Keratinocyte (primary cell): ENCODE results near the gene NTN3. TPM values are rescaled to one million over a fixed set of nuclear protein-coding genes. Genes with fewer than 3 reads are reported as not detected.

Experiments used
- DNase-seq: peaks from one replicate; pipeline ENCODE4 v3.0.0-alpha.2; 2011; ENCODE audit warnings: low read depth, missing footprints, low spot score
- FAIRE-seq: peaks from 2 replicates; lab custom pipeline; 2011; peaks lifted over from hg19 to GRCh38; lab: Jason Lieb, UNC
- H2AFZ ChIP-seq: 2 replicates; pipeline ENCODE4 v1.6.0; 2012; ENCODE audit warnings: low read length, control low read depth, inconsistent platforms; ENCODE audit not compliant: control insufficient read depth
- H3K27ac ChIP-seq: 2 replicates; pipeline ENCODE4 v1.5.1; 2011; ENCODE audit warnings: low read length; ENCODE audit not compliant: control insufficient read depth, insufficient read depth
- H3K27me3 ChIP-seq: 3 replicates; pipeline ENCODE4 v1.6.0; 2011; ENCODE audit warnings: low read length; ENCODE audit not compliant: control insufficient read depth, insufficient read depth; ENCODE audit errors: extremely low read depth
- H3K36me3 ChIP-seq, 2 experiments: 2 replicates in 1 of 2; 3 replicates in 1 of 2; pipeline ENCODE4 v1.5.1; 2011; ENCODE audit warnings: low read length in 2 of 2, mild to moderate bottlenecking in 1 of 2; ENCODE audit not compliant: control insufficient read depth in 2 of 2, insufficient read depth in 2 of 2; ENCODE audit errors: extremely low read depth in 1 of 2
- H3K4me1 ChIP-seq: 3 replicates; pipeline ENCODE4 v1.5.1; 2011; ENCODE audit warnings: low read length; ENCODE audit not compliant: control insufficient read depth, insufficient read depth; ENCODE audit errors: extremely low read depth
- H3K4me2 ChIP-seq: 3 replicates; pipeline ENCODE4 v1.6.0; 2011; ENCODE audit warnings: low read depth, low read length; ENCODE audit not compliant: control insufficient read depth, insufficient read depth; ENCODE audit errors: extremely low read depth
- H3K4me3 ChIP-seq, 3 experiments: fragments of 200-600 bp in 1 of 3; sonication (generic) in 1 of 3; 2 replicates in 2 of 3; 3 replicates in 1 of 3; pipeline ENCODE4 v1.5.1; 2011 to 2016; ENCODE audit warnings: low read length in 3 of 3, mild to moderate bottlenecking in 3 of 3, control low read depth in 2 of 3, inconsistent platforms in 1 of 3, low read depth in 1 of 3, mixed read lengths in 1 of 3, mixed run types in 1 of 3, moderate library complexity in 1 of 3; ENCODE audit not compliant: control insufficient read depth in 2 of 3, insufficient read depth in 2 of 3; ENCODE audit errors: extremely low read depth in 1 of 3
- H3K79me2 ChIP-seq: 2 replicates; pipeline ENCODE4 v1.6.0; 2012; ENCODE audit warnings: low read length; ENCODE audit not compliant: control insufficient read depth, insufficient read depth
- H3K9ac ChIP-seq: 3 replicates; pipeline ENCODE4 v1.6.0; 2011; ENCODE audit warnings: low read length; ENCODE audit not compliant: control insufficient read depth, insufficient read depth; ENCODE audit errors: extremely low read depth
- H3K9me1 ChIP-seq: 3 replicates; pipeline ENCODE4 v1.6.0; 2011; ENCODE audit warnings: low read length; ENCODE audit not compliant: control insufficient read depth, insufficient read depth; ENCODE audit errors: extremely low read depth
- H3K9me3 ChIP-seq: 2 replicates; pipeline ENCODE4 v1.5.1; 2012; ENCODE audit warnings: low read depth, low read length; ENCODE audit not compliant: control insufficient read depth
- H4K20me1 ChIP-seq: 3 replicates; pipeline ENCODE4 v1.6.0; 2011; ENCODE audit warnings: low read length; ENCODE audit not compliant: control insufficient read depth, insufficient read depth; ENCODE audit errors: extremely low read depth
- EZH2 ChIP-seq: IDR thresholded peaks from one replicate; pipeline ENCODE4 v1.6.1; 2012; ENCODE audit warnings: inconsistent platforms, mild to moderate bottlenecking, low read length, moderate library complexity
- dilution Hi-C: fragments of 300-500 bp; cut with MboI; formaldehyde crosslinking; loops from one replicate; pipeline ENCODE4 v1.7.0; 2020; ENCODE audit warnings: low sequenced_read_pairs; ENCODE audit not compliant: extremely low pct_ligation_motif_present
- polyA plus RNA-seq, 5 experiments: library from polyadenylated mRNA; depleted of rRNA in 3 of 5; stranded (reverse) in 3 of 5; stranded (forward) in 1 of 5; unstranded in 1 of 5; fragments of >200 nt; gene quantifications; 1 replicate in 1 of 5; 2 replicates in 3 of 5; 3 replicates in 1 of 5; pipeline versions ENCODE4 v1.2.1 to v1.2.3, GENCODE V29; 2011 to 2012; ENCODE audit warnings: missing spikeins in 2 of 5, low read depth in 1 of 5, low replicate concordance in 1 of 5
- TF ChIP-seq, protein P1 (sequence below), 3 experiments: IDR thresholded peaks in 1 of 3; conservative IDR thresholded peaks in 1 of 3; optimal IDR thresholded peaks in 1 of 3; 2 replicates in 2 of 3; 3 replicates in 1 of 3; pipeline versions ENCODE3 to v1.5.1; 2011; ENCODE audit warnings: low read length in 3 of 3, mild to moderate bottlenecking in 3 of 3, moderate library complexity in 2 of 3, control low read depth in 1 of 3, inconsistent platforms in 1 of 3; ENCODE audit not compliant: insufficient read depth in 2 of 3; ENCODE audit errors: extremely low read depth in 1 of 3

NTN3 gene
- polyA plus RNA-seq, 1 donor (not counting 4 experiments of a cell fraction or from before 2014, with no cell fraction given): not detected

GRCh38 chr16:2494616-2495015, 23.5 kb downstream of the NTN3 start:
- FAIRE-seq (no peak), DNase-seq (no peak)
- Histone ChIP-seq H3K9ac (no peak overlapping the region), H3K4me2 (no peak overlapping the region), H4K20me1 (peaks cover 3% of the 10 kb centered on the region), H3K4me3 (no peak overlapping the region), H3K9me1 (no peaks in the 10 kb centered on the region), H3K79me2 (no peaks in the 10 kb centered on the region), H3K27me3 (no peaks in the 10 kb centered on the region), H2AFZ (no peak overlapping the region), H3K4me1 (peaks cover 19% of the 10 kb centered on the region), H3K9me3 (no peaks in the 10 kb centered on the region), H3K27ac (no peak overlapping the region), H3K36me3 (peaks cover 0 to 11% of the 10 kb centered on the region in 2 experiments)
- no peak for TF ChIP-seq EZH2
- TF ChIP-seq, protein P1, sequence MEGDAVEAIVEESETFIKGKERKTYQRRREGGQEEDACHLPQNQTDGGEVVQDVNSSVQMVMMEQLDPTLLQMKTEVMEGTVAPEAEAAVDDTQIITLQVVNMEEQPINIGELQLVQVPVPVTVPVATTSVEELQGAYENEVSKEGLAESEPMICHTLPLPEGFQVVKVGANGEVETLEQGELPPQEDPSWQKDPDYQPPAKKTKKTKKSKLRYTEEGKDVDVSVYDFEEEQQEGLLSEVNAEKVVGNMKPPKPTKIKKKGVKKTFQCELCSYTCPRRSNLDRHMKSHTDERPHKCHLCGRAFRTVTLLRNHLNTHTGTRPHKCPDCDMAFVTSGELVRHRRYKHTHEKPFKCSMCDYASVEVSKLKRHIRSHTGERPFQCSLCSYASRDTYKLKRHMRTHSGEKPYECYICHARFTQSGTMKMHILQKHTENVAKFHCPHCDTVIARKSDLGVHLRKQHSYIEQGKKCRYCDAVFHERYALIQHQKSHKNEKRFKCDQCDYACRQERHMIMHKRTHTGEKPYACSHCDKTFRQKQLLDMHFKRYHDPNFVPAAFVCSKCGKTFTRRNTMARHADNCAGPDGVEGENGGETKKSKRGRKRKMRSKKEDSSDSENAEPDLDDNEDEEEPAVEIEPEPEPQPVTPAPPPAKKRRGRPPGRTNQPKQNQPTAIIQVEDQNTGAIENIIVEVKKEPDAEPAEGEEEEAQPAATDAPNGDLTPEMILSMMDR (optimal IDR thresholded peaks at IDR 0.05 in 1 of 3, IDR thresholded peaks at IDR 0.05 in 1 of 3, conservative IDR thresholded peaks at IDR 0.05 in 1 of 3; ENCODE audit: extremely low read depth in 1 of 3, insufficient read depth in 2 of 3, low read length in 3 of 3): no peak
- dilution Hi-C loops: no loop called here

DNA sequence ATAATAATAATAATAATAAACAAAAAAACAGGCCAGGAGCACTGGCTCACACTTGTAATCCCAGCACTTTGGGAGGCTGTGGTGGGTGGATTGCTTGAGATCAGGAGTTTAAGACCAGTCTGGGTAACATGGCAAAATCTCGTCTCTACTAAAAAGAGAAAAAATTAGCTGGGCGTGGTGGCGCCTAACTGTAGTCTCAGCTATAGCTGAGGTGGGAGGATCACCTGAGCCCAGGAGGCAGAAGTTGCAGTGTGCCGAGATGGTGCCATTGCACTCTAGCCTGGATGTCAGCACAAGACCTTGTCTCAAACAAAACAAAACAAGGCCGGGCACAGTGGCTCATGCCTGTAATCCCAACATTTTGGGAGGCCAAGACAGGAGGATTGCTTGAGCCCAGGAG, 23.9 kb downstream of the NTN3 start:
- dilution Hi-C loops: no loop called here
- H3K79me2 ChIP-seq: no peaks in the 10 kb centered on the region
- no peaks in the 10 kb centered on the region for H3K9me3 ChIP-seq
- DNase-seq: no peak
- no peaks in the 10 kb centered on the region for H3K9me1 ChIP-seq
- H4K20me1 ChIP-seq: peaks cover 3% of the 10 kb centered on the region
- TF ChIP-seq, protein P1 (optimal IDR thresholded peaks at IDR 0.05 in 1 of 3, IDR thresholded peaks at IDR 0.05 in 1 of 3, conservative IDR thresholded peaks at IDR 0.05 in 1 of 3; ENCODE audit: extremely low read depth in 1 of 3, insufficient read depth in 2 of 3, low read length in 3 of 3): no peak
- no peak for TF ChIP-seq EZH2
- H3K36me3 ChIP-seq: peaks cover 0 to 11% of the 10 kb centered on the region in 2 experiments
- peaks cover 19% of the 10 kb centered on the region for H3K4me1 ChIP-seq
- no peak overlapping the region for H3K4me3 ChIP-seq
- H2AFZ ChIP-seq: no peak overlapping the region
- FAIRE-seq: no peak
- no peaks in the 10 kb centered on the region for H3K27me3 ChIP-seq
- H3K27ac ChIP-seq: no peak overlapping the region
- no peak overlapping the region for H3K4me2 ChIP-seq
- H3K9ac ChIP-seq: no peak overlapping the region
